DMS153 treated with DMSO at 0.1 percent for 48 hours (cell line): ENCODE data around the gene CLCA4.
"Not testable (repeated sequence)": the region's sequence is repeated elsewhere in the genome, so short reads cannot be mapped to it uniquely, and the experiment has no call there.

Experiments
- DNase-seq: peaks from one replicate; lab custom pipeline; 2025; ENCODE audit not compliant: unreplicated experiment; lab: John Stamatoyannopoulos, UW

Gene CLCA4, protein sequence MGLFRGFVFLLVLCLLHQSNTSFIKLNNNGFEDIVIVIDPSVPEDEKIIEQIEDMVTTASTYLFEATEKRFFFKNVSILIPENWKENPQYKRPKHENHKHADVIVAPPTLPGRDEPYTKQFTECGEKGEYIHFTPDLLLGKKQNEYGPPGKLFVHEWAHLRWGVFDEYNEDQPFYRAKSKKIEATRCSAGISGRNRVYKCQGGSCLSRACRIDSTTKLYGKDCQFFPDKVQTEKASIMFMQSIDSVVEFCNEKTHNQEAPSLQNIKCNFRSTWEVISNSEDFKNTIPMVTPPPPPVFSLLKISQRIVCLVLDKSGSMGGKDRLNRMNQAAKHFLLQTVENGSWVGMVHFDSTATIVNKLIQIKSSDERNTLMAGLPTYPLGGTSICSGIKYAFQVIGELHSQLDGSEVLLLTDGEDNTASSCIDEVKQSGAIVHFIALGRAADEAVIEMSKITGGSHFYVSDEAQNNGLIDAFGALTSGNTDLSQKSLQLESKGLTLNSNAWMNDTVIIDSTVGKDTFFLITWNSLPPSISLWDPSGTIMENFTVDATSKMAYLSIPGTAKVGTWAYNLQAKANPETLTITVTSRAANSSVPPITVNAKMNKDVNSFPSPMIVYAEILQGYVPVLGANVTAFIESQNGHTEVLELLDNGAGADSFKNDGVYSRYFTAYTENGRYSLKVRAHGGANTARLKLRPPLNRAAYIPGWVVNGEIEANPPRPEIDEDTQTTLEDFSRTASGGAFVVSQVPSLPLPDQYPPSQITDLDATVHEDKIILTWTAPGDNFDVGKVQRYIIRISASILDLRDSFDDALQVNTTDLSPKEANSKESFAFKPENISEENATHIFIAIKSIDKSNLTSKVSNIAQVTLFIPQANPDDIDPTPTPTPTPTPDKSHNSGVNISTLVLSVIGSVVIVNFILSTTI

DNA sequence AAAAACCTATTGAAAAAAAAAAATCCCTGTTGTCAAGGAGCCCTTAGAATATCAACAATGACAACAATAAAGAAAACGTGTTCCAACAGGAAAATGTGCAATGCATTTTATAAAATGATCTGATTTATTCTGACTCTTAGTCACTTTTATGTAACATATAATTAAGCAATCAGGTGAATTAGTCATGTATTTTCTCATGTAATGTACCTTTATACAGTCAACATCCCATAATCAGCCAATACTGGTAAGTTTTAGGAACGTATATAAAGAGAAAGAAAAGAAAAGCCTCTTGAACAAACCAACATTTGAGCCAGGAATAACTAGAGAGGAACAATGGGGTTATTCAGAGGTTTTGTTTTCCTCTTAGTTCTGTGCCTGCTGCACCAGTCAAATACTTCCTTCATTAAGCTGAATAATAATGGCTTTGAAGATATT lies at the start of gene CLCA4:
CLCA4 (plus strand) TSS at position 292 of the 435 bp plus-strand sequence; CDS start at position 334, 42 bp downstream.
- DNase-seq: no peak

DNA sequence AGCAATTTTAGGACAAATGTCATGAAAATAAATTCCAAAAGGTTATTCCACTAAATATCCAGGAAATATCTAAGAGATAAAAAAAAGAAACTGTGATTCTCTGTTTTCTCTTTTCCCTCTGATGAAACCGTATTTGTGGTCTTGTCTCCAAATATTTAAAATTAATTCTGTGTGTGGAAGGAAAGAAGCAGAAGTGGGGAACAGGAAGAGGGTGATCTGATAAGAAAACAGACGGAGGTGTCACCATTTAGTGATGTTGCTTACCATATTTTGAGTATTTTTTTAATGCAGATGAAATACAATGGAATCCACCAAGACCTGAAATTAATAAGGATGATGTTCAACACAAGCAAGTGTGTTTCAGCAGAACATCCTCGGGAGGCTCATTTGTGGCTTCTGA lies 48.6 kb upstream of the CLCA4 start:
- no peak for DNase-seq

DNA sequence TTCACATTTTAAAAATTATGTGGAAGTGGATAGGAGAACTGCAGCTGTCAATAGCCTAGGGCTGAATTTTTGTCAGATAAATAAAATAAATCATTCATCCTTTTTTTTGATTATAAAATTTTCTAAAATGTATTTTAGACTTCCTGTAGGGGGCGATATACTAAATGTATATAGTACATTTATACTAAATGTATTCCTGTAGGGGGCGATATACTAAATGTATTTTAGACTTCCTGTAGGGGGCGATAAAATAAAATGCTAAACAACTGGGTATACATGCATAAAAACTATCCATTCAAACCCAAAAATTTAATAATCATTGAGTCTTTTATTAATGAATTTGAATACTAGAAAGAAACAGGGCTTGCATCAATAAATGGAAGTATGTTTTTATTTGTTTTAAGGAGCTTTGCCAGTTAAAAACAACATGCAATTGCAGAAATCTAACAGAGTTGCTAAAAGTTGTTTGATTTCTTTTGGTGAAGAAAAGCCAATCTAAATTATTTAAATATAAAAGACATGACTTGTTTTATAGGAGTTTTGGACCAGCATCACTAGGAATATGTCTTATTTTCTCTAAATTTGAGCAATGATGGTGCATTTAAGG lies 46.8 kb upstream of the CLCA4 start:
- DNase-seq: peak; percentile 38

DNA sequence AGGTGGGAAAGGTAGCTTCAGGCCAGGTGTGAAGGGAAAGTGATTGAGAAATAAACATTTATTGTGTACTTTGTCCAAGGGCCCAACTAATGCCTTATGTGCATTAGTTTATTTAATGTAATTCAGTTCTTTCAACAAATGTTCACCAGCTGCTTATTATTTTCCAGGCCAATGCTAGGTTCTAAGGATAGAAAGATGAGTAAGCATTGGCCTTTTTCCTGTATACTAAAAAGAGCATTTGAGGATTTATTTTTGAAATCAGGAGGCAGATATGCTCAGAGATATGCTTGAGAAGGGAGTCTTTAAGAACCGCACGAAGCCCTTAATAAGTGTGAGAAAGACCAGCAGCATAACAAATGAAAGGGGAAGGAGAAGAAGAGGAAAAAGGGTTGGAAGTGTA lies 46.2 kb upstream of the CLCA4 start:
- no peak for DNase-seq

DNA sequence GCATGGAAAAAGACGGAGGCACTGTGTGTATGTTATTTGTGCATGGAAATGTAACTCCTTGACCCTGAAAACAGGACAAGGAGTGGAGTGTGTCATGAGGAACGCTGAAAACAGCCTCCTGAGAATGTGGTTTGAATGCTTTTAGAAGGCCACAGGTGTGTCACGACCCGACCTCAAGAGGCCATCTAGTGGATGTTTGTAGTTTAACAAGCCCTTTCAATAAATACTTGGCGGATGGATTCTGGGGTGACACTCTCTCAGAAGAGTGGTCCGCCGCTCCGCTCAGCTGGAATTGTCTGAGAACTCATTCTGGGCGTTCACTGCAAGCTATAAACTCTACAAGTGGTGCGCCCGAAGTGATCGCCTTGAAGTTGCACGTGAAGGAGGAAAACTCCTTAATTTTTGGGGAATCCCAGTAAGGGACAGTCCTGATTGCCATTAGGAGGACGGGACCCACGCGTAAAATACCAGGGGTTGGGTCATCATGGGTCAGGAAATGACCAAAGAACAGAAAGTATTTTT lies 44.7 kb upstream of the CLCA4 start:
- not testable (repeated sequence) for DNase-seq

DNA sequence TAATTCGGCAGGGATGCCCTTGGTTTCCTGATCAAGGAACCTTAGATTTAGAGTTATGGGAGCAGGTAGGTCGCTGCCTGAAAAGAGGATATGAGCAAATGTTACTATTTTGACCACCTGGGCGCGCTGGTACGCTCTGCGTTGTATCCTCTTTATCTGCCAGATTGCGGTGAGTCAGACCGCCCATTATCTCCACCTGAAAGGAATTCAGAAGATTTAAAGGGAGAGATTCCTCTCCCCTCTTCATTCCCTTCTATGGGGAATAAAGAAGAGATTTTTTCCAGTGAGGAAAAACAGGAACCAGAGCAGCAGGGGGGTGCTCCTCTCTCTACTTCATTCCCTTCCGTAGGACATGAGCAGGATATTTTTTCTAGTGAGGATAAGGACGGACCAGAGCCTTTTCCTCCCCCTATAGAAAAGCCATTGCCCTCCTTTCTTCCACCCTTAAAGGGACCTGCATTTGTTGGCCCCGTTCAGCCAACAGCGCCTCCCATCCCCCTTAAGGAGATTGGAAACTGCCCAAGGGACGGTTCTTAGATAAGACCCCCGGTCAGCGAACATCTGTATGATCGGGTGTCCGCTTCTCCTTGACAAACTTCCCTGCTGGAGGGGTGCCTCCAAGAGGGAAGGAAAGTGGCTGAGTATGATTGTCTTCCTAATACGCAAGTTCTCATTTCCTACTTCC lies 44.0 kb upstream of the CLCA4 start:
- DNase-seq: peak; percentile 39

DNA sequence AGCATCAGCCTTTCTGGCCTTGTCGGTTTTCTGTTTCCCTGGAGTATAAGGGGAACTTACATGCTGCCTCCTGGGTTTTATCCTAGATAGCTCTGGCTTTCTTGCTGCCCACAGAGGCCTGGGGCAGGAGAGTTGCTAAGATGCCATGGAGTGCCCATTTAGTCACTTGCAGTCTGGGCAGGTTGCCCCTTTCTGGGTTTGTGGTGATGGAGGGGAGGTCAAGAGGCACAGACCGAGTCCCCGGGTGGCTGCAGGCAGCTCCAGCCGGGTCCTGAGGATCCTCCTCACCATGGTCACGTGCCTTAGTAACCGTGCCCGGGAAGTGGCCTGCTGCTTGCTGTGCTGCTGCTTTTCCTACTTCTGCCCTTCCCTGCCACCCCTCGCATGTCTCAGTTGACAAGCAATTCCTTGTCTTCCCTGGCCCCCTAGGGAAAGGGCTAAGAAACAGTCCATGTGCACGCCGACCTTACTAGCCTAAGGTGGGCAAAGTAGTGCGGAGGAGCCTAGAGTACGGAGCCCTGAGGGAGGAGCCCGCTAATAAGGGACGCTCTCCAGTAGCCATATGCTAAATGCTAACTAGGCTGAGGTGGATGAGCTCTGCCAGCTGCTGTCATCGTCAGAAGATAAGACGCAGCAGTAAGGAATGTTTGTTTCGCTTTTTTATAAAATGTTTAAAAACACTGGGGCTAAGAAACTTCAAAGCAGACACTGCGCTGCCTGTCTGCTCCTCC lies 43.3 kb upstream of the CLCA4 start:
- no peak for DNase-seq

DNA sequence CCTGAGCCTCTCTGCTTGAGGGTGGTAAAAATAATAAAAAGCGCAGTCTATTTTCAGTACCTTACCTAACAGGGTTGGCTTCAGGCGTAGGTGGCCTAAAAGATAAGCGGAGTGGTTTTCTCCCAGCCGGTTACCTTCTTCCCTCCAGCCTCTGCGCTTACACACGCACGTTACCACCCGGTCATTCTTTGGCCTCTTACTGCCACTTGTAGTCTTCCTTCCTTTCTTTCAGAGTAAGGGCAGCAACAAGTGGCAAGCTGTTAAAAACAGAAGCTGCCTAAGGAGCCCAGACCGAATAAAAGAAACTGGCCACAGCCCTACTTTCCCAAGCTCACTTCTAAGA lies 42.8 kb upstream of the CLCA4 start:
- DNase-seq: no peak

DNA sequence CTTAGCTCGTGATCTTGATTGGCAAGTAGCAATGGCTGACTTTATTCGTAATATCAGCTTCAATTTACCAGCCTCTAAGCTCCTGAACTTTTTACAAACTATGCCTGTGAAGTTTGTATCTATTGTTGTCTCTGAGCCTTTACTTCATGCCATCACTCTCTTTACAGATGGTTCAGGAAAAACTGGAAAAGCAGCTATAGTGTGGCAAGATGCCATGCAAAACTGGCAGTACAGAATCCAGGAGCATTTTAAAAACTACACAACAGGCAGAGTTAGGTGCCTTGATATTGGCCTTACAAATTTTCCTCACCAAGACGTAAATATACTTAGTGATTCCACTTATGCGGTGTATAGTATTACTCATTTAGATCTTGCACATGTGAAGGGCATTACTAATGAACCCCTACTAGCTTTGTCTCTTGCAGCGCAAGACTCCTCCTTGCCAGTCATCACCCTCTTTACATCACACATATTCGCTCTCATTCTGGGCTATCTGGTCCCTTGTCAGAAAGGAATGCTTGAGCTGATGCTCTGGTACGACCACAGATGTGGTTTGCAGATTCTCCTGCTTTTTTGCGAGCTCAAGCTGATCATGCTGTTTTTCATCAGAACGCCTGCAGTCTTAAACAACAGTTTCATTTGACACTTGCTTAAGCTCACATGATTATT lies 41.8 kb upstream of the CLCA4 start:
- DNase-seq: no peak

DNA sequence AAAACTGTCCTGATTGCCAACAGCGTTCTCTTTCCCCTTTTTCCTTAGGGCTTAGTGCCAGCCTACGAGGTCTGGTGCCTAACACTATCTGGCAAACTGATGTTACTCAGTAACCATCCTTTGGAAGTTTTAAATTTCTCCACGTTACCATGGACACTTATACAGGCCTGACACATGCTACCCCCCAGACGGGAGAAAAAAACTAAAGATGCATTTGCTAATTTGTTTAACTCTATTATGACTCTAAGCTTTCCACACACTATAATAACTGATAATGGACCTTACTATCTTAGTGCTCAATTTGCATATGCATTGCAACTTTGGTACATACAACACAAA lies 41.3 kb upstream of the CLCA4 start:
- no peak for DNase-seq

DNA sequence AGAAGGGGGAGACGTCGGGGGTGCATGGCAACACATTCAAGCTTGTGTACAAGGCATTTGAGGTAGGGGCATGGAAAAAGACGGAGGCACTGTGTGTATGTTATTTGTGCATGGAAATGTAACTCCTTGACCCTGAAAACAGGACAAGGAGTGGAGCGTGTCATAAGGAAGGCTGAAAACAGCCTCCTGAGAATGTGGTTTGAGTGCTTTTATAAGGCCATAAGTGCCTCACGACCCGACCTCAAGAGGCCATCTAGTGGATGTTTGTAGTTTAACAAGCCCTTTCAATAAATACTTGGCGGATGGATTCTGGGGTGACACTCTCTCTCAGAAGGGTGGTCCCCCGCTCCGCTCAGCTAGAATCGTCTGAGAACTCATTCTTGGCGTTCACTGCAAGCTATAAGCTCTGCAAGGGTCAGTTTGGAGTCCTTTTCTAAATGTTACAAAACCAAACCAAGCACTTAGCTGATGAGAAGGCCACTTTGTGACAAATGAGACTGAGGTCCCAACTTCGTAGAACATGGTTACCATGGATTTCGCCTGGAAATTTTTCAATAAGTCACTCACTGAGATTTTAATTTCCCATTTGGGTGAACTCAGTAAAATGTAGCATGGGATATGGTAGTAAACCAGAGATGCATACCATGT lies 38.8 kb upstream of the CLCA4 start:
- DNase-seq: no peak

DNA sequence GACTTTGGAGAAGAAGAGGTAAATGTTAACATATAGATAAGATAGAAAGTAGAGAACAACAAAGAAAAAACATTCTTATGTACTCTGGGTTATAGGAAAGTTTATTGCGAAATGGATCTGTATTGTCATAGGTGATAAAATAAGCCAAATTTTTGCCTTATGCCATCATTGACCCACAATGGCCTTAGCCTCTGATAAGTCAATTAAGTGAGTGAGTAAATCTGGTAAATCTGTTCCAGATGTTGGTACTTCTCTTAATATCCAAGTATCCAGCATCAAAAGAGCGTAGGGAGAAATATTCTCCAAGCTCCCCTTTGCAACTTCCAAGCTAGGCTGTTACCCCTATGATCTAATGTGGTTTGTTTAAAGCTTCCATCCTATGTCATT lies 38.3 kb upstream of the CLCA4 start:
- no peak for DNase-seq

DNA sequence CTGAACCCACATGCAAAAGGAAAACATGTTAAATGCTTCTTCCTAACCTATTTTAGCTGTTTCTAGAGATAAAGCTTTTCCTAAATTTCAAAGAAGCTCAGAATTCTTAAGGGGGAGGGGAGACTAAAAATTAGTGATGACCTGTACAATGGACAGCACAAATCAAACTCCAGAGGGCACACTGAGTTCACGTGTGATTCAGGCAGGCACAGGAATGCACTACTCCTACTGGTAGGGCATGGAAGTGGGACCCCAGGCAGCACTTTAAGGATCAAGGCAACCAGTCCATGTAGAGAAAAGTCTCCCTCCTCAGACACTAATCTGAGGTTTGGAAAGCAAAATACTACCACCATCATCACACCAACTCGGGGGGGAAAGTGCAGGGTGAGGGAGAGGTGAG lies 31.3 kb upstream of the CLCA4 start:
- DNase-seq: no peak

DNA sequence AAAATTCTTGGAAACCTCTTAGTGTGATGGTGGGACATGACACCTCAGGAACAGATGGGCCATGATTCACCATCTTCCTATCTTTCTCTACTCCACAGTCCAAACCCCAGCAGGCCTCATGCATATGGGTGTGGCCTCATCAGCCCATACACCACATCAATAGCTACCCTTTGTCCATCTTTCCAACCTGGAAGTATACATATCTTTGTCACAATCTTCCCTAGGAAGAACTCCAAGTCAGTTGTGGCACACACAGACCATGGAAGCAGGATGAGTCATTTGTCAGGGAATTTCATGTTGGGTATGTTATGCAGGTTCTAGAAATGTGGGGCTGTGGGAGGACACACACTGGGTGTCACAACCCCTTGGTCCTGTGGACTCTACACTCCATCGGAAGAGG lies 30.5 kb upstream of the CLCA4 start:
- DNase-seq: no peak

DNA sequence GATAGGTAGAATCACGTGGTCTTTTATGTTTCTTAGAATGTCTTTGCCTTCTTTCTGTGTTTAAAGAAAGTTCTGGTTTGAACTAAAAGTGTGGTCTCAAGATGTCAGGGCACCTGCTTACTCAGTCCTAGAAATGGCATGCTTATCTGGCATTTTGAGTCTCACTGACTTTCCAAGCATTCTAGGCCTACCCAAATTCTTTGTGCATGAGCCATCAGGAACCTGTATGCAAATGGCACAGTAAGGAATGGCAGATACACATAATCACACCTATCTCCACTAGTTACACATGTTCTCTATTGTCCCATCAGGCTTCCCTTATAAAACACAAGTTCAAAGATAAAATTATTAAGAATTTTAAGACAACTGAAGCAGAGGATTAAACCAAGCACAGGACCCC lies 29.5 kb upstream of the CLCA4 start:
- DNase-seq: no peak

DNA sequence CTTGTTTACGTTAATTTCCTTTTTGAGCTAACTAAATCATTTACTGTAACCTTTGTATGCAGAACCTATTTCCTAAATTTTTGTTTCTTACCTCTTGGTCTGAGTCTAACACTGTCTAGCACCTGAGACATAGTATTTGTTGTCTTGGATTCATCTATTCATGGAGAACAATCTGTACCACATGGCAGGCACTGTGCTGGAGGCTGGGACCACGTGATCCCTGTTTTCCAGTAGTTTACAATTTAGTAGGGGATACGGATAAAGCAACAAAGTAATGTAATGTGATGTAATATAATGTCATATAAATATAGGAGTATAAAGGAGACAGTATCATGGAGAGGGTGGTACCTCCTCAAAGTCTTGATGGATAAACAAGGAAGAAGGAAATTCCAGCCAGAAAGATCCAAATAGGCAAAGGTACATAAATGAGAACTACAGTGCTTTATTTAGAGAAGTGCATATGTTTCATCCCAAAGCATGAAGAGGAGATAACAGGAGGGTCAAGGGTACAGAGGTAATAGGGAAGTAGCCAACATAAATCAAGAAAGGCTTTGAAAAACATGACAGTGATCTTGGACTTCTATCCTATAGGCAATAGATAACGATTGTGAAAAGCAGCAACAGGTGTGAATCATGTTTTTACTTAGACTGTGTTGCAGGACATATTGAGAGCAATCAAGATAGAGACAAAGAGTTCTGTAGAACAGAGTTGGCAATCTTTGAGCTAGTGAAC lies 25.9 kb upstream of the CLCA4 start:
- no peak for DNase-seq

DNA sequence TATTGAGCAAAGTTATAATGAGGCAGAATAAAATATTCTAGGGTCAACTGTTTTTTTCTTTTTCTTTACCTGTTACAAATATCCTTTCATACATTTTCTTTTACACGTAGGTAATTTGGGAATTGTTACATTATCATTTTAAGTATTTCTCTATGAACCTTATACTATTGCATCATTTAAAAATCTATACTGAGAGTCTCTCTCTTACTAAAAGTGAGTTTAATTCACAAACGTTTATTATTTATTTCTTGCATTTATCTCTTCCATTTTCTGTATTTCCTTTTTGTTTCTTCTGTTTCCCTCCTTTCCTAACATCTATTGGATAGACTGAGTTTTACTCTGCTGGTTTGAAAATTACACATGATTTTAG lies 25.4 kb upstream of the CLCA4 start:
- DNase-seq: no peak

DNA sequence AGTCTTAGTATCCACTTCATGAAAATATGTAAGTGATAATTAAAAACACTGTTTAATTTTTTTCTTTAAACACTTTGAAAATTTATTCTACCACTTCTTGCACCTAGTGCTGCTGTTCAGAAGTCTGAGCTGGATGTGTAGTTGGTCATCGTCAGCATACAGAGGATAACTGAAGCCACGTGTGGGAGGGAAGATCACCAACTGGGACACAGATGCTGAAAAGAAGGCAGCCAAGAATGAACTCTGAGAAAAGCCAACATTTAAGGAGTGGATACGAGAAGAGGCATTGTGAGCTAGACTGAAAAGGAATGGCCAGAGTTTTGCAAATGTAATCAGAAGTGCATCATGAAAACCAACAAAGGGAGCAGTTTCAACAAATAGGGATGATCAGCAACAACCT lies 24.6 kb upstream of the CLCA4 start:
- no peak for DNase-seq
